NCI-H524 (cell line): ENCODE results near the gene TSPAN9.

Source experiments
- DNase-seq, 2 experiments: peaks; one replicate each; lab custom pipeline; 2025; lab: John Stamatoyannopoulos, UW

TSPAN9 gene

DNA sequence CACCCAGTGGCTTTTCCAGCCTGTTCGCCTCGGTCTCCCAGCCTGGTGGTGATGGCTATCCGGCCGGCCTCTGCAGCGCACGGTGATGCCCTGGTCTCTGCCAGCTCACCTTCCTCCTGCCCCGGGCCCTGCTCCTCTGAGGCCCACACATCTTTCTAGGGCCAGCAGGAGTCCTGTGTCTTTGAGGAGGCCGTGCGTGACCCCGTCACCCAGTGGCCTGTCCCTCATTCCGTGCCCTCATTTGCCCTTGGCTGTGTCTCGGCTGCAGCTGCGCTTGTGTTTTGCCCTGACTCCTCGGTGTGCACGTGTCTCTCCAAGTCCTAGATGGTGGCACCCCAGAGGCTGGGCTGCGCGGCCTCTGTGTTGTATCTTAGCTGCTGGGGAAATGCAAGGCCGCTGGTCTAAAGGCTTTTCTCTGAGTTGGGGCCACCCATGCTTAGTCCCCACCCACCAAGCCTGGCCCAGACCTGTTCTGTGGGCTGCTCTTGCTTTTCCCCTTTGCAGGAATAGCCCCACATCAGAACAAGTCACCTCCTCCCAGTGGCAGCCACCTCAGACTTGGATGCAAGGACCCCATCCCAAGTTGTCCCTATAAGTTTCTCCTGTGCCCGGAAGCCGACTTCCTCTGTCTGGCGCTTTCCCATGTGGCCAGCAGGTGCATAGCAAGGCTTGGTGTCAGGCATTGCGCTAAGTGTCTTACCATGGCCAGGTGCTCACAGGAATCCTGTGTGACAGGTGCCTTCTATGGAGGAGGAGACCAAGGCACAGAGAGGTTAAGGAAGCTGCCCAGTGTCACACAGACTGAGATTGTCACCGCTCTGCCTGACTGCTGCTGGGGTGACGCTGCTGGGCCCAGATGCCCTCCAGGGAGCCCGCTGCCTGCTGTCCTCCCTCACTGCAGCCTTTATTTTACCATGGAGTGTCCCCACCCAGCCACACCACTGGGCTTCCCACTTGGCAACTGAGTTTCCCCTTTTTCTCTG lies 64.5 kb downstream of the TSPAN9 start:
- DNase-seq, result no peak

DNA sequence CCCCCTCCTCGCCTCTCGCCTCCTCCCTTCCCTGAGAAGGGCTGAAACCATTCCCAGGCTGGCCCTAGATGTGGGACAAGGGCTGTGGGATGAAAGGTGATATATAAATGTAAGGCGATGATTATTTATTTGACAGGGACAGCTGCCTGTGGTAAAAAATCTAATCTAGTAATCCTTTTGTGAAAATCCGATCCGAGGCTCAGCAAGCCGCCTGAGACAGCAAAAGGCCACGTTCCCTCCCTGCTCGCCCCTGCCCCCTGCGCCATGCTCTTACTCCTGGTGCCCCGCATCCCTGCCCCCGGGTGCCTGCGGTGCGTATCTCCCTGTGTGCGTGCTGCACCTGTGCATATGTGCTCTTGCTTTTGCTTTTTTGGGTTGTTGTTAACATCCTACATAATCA lies 65.2 kb downstream of the TSPAN9 start:
- peak in 1 of 2 experiments; percentile 70 for DNase-seq

DNA sequence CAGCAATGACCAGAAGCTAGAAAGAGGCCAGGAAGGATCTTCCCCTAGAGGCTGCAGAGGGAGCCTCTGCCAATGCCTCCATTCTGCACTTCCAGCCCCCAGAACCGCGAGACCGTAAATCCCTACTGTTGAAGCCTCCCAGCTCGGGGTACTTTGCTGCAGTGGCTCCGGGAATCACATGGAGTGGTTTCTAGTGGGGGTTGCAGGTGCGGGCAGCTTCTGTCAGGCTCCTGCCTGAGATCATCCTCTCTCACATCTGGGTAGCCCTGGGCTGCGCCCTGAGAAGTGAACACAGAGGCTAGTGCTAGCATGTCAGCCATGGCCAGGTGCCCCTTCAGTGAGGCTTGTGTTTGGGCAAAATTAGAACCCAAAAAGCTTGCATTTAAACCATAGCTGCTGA lies 67.3 kb downstream of the TSPAN9 start:
- peak in 1 of 2 experiments; percentile 64 for DNase-seq

DNA sequence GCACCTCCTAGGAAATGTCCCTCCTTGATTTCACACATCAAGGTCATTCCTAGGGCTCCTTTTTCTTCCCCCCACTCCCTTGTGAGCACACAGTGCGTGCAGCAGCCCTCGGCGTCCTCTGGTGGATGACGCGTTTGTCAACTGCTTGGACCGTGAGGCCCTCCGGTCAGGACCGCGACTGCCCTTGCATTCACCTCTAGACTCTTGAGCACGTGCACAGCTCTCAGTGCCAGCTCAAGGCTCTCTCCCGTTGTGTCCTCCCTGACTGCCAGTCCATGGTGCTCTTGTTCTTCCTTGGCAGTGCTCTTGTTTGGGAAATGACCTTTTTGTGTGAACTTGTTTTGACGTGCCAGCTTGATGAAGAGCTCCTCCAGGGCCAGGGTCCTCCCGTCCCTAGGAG lies 67.9 kb downstream of the TSPAN9 start:
- DNase-seq, result no peak

GRCh38 chr12:3145546-3146310 lies 68.5 kb downstream of the TSPAN9 start:
- DNase-seq, result peak in 1 of 2 experiments; percentile 57

DNA sequence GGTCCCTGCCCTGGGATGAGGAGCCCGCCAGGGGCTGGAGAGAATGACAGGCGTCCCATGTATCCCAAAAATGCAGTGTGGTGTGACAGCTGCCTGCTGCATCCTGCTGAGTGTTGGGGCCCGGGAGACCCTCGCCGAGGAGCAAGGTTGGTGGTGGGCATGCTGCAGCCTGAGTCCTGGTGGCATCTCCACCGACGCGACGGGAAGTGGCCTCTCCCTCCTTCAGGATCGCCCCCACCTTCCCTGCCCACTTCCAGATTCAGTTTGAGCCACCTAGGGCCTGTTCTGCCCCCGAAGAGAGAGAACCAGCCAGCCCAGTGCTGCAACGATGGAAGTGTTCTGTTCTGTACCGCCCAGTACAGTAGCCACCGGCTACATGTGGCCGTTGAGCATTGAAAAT lies 70.1 kb downstream of the TSPAN9 start:
- DNase-seq, result no peak

- no peak for DNase-seq
These were observed 71.3 kb downstream of the TSPAN9 start for GRCh38 chr12:3148366-3149000.

- no peak for DNase-seq
These were observed 72.5 kb downstream of the TSPAN9 start for GRCh38 chr12:3149515-3150307.

DNA sequence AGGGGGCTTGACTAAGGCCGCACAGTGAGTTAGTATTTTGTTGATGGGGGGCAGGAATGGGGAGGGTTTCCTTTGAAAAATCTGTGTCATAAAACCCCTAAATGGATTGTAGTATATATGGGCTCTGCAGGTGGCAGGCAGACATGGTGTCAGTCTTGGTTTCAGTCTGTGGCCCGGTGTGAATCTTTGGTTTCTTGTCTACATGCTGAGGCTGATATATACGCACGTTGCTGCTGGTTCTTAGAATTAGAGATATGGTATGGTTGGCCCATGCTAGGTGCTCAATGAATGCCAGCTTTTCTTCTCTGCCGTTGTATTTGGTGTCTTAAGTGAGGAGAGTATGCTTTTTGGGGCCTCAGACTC lies 73.1 kb downstream of the TSPAN9 start:
- no peak for DNase-seq

DNA sequence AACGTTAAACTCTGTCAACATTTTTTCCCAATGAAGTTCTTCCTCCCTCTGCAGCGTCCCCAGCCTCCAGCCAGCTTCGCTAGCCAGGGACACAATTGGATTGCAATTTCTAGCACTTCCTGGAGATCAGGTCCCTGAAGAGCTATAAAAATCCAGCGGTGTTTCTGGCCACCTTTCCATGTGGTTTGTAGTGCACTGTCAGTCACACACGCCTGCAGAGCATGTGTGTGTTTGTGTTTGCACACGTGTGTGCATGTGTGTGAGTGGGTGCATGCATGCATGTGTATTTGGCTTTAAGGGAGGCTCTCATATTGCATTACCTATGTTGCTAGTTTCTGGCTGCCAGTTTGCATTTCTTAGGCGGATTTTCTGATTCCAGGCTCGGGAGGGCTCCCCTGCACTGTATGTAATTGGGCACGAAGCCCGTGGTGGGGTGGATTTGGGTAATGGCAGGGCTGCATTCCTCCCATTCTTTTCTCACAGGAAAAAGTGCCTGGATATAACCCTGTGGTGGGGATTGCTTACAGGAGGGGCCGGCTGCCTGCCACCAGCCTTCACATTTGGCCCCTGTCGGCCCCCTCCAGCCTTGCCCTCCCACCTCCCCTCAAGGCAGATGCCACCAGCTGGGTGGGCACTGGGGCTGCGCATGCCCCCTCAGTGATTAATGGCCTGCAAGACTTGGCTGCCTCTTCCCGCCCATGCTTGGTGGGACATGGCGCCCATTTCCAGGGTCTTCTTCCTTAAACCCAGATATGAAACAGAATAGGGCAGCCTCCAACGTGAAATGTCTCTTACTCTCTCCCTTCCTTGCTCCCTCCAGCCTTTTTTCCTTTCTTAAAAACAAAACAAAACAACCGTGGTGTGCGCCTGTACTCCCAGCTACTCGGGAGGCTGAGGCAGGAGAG lies 74.0 kb downstream of the TSPAN9 start:
- DNase-seq, result no peak

GRCh38 chr12:3152011-3152511 lies 74.9 kb downstream of the TSPAN9 start:
- peak in 1 of 2 experiments; percentile 34 for DNase-seq

GRCh38 chr12:3152892-3153291 lies 75.7 kb downstream of the TSPAN9 start:
- DNase-seq, result no peak

DNA sequence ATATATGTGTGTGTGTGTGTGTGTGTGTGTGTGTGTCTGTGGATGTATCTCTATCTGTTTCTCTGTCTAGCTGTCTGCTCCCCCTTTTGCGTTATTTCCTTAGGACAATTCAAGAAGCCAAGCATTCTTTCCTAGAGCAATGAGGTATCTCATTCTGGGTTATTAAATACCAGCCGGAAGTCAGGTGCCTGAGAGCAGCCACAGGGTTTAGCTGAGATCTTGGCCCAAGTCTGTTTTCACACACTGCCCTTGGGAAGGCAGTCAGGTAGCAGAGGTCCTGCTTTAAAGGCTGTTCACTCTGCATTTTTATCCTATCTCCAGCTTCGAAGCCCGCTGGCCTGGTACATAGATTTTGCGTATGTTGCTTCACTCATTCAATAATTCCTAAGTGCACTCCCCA lies 76.8 kb downstream of the TSPAN9 start:
- DNase-seq, result no peak

DNA sequence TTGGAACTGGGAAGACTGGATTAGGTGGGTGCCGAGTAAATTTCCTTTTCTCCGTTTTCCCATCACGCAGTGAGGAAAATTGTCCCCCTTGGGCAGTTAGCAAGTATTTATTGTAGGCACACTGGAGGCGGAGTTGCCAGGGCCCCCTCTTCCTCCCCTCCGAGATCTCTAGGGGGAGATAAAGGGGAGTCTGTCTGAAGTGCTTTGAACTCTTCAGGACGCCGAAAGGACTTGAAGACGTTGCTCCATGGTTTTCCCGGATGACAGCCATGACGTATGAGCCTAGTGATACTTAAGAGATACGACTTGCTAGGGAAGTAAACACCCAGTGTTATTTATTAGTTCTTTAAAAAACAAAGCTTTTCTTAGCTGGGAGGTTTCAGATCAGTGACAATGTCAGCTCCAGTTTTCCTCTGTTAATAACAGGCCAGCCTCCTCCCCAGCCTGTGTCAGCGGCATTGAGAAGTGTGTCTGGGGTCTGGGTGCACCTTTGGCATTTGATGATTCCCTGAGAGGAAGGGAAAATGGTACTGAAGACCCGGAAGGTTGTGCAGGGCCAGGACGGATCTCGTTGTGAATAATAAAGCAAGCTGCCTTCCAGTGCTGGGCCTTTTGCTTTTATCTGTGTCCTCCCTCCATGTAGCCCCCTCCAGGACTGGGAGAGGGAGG lies 78.7 kb downstream of the TSPAN9 start:
- DNase-seq, result no peak

GRCh38 chr12:3157581-3158323 lies 80.6 kb downstream of the TSPAN9 start:
- no peak for DNase-seq

DNA sequence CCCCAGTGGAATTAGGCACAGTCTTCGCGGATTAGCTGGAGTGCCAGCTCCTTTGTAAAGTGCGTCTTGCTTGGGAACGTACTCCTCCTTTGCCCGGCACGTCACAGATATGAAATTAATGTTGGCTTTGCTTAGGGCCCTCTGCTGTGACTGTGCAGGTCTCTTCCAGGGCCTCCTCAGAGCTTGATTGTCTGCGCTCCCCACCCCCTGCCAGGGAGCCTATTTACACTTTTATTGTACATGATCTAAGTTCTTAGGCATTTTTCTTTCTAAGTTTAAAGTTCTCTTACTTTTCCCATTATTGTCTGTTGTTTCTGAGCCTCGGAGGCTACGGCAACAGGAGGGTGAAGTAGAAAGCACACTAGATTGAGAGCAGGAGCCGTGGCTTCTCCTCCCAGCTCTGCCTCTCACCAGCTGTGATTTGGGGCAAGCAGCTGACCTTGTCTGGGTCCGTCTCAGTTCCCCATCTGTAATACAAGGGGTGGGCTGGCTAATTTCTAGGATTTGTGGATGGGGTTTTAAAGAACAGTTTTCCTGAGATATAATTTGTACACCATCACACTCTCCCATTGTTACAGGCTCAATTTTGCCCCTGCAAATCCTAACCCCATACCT lies 81.8 kb downstream of the TSPAN9 start:
- peak in 1 of 2 experiments; percentile 51 for DNase-seq

GRCh38 chr12:3160081-3160480 lies 82.9 kb downstream of the TSPAN9 start:
- DNase-seq, result no peak

DNA sequence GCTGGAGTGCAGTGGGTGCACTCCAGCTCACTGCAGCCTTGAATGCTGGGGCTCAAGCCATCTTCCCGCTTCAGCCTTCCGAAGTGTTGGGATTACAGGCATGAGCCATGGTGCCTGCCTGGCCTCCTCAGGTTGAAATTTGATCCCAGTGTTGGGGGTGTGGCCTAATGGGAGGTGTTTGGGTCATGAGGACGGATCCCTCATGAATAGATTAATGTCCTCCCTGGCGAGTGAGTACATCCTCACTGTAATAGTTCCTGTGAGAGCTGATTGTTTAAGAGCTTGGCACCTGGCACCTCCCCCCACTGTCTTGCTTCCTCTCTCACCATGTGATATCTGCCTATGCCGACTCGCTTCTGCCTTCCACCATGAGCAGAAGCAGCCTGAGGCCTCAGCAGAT lies 84.7 kb downstream of the TSPAN9 start:
- peak; percentile 20 to 48 for DNase-seq
